CD4-positive, alpha-beta T cell (primary cell): ENCODE data around the gene ADAM23. TPM values are rescaled to one million over a fixed set of nuclear protein-coding genes. Genes with fewer than 3 reads are reported as not detected.
"Not testable (repeated sequence)": the region's sequence is repeated elsewhere in the genome, so short reads cannot be mapped to it uniquely, and the experiment has no call there.

Experiments used
- ATAC-seq: fragments of 200-7000 bp; cut with Tn5 transposase; one replicate; pipeline ENCODE4 v1.10.0; 2022; ENCODE audit warnings: mild to moderate bottlenecking; ENCODE audit not compliant: poor library complexity
- CTCF ChIA-PET: fragments of 350-600 bp; sonication (Branson Sonifier 250); formaldehyde crosslinking; loops from one replicate; lab custom pipeline; 2021; ENCODE audit warnings: antibody characterized with exemption, inconsistent platforms; lab: Charles Lee
- POLR2A ChIA-PET: fragments of 350-600 bp; sonication (Branson Sonifier 250); formaldehyde crosslinking; loops from one replicate; lab custom pipeline; 2021; ENCODE audit warnings: antibody characterized with exemption, inconsistent platforms; lab: Charles Lee
- DNase-seq, 14 experiments: peaks; one replicate each; pipeline ENCODE4 v3.0.0-alpha.2; 2013 to 2020; ENCODE audit warnings: mixed read lengths in 2 of 14
- H3K27ac ChIP-seq, 2 donors: one replicate each; pipeline versions ENCODE4 v1.5.1 to v1.7.0; 2013; ENCODE audit warnings: low read length in 2 of 2, low read depth in 1 of 2, mild to moderate bottlenecking in 1 of 2
- H3K27me3 ChIP-seq, 2 experiments: 1 replicate in 1 of 2; 2 replicates in 1 of 2; pipeline versions ENCODE4 v1.6.1 to v1.7.0; 2013; ENCODE audit warnings: low read length in 2 of 2, control low read depth in 1 of 2, mild to moderate bottlenecking in 1 of 2, moderate library complexity in 1 of 2; ENCODE audit not compliant: insufficient read depth in 2 of 2, control insufficient read depth in 1 of 2
- H3K36me3 ChIP-seq: one replicate; pipeline ENCODE4 v1.6.1; 2013; ENCODE audit warnings: low read length, control low read depth; ENCODE audit not compliant: insufficient read depth
- H3K4me1 ChIP-seq: one replicate; pipeline ENCODE4 v1.6.1; 2013; ENCODE audit warnings: low read length, control low read depth; ENCODE audit not compliant: insufficient read depth
- H3K4me3 ChIP-seq: one replicate; pipeline ENCODE4 v1.5.1; 2013; ENCODE audit warnings: mild to moderate bottlenecking, low read length, moderate library complexity
- H3K9me3 ChIP-seq, 2 experiments: 1 replicate in 1 of 2; 2 replicates in 1 of 2; pipeline versions ENCODE4 v1.6.1 to v1.7.0; 2013; ENCODE audit warnings: low read length in 2 of 2, mild to moderate bottlenecking in 2 of 2, control low read depth in 1 of 2, moderate library complexity in 1 of 2; ENCODE audit not compliant: control insufficient read depth in 1 of 2, insufficient read depth in 1 of 2
- H3K27ac Mint-ChIP-seq: one replicate; pipeline ENCODE4 v1.8.0; 2020; ENCODE audit warnings: mixed read lengths
- H3K27me3 Mint-ChIP-seq: one replicate; pipeline ENCODE4 v1.8.0; 2021; ENCODE audit warnings: mixed read lengths
- H3K36me3 Mint-ChIP-seq: one replicate; pipeline ENCODE4 v1.8.0; 2021; ENCODE audit warnings: low read depth, mixed read lengths
- H3K4me1 Mint-ChIP-seq: one replicate; pipeline ENCODE4 v1.8.0; 2021; ENCODE audit warnings: low read depth, mixed read lengths
- H3K4me3 Mint-ChIP-seq: one replicate; pipeline ENCODE4 v1.8.0; 2020; ENCODE audit warnings: mild to moderate bottlenecking, mixed read lengths
- H3K9me3 Mint-ChIP-seq: one replicate; pipeline ENCODE4 v1.8.0; 2020; ENCODE audit warnings: mixed read lengths
- CTCF ChIP-seq: fragments of 200-600 bp; IDR thresholded peaks from one replicate; pipeline ENCODE4 v1.8.0; 2022; ENCODE audit warnings: antibody characterized with exemption, mild to moderate bottlenecking
- intact Hi-C, 2 experiments: fragments of 100-400 bp; cut with DNase I in 1 of 2; cut with micrococcal nuclease in 1 of 2; formaldehyde crosslinking; loops; one replicate each; pipeline versions ENCODE4 v1.15.1 to v1.9.0; 2023 to 2025; cut with DNase I, micrococcal nuclease
- polyA plus RNA-seq, 2 donors: library from polyadenylated mRNA; unstranded; fragments of 120-200 nt; gene quantifications; one replicate each; pipeline ENCODE4 v1.2.1, GENCODE V29; 2013
- total RNA-seq, 174 experiments: library from RNA in 2 of 174; stranded (reverse) in 2 of 174; gene quantifications; one replicate each; pipeline ENCODE4 v1.2.3 and lab custom pipeline; 2021 to 2026

The ADAM23 gene
- total RNA-seq (1 to 10 TPM; 6.3 to 7.7 TPM), total RNA-seq (lab: John Stamatoyannopoulos, UW) (0.20 to 44.0 (median 4.0) reads per million in 172 experiments)
- 8.1 TPM for polyA plus RNA-seq (2013, experiment 1 of 2)
- 8.3 TPM for polyA plus RNA-seq (2013, experiment 2 of 2)

- Mint-ChIP-seq H3K4me1 (peaks cover 17% of the 10 kb centered on the region), H3K27ac (no peak within 1 kb of the TSS), H3K27me3 (peaks cover 85% of the 10 kb centered on the region), H3K9me3 (no peaks in the 10 kb centered on the region), H3K4me3 (peak within 1 kb of the TSS; percentile 96), H3K36me3 (no peaks in the 10 kb centered on the region)
- Histone ChIP-seq H3K27ac (no peak within 1 kb of the TSS), H3K4me1 (peaks cover 17% of the 10 kb centered on the region), H3K27me3 (peaks cover 40 to 59% of the 10 kb centered on the region in 2 experiments), H3K36me3 (no peaks in the 10 kb centered on the region), H3K9me3 (peaks cover 0 to 5% of the 10 kb centered on the region in 2 experiments), H3K4me3 (peak within 1 kb of the TSS; percentile 49)
- POLR2A ChIA-PET: no interaction called here
- no peak for TF ChIP-seq CTCF
- CTCF ChIA-PET: no interaction called here
- ATAC-seq (peak; percentile 83), DNase-seq (peak; percentile 19 to 76 (median 36))
- intact Hi-C loops: no loop called here
These were observed at the start of gene ADAM23 for GRCh38 chr2:206442833-206443734. TSS of gene ADAM23 (plus strand) at chr2:206443532. CDS start at chr2:206443867, 335 bp downstream.

GRCh38 chr2:206396211-206396610, 47.1 kb upstream of the ADAM23 start:
- CTCF ChIA-PET: no interaction called here

GRCh38 chr2:206402956-206403569, 40.3 kb upstream of the ADAM23 start:
- DNase-seq, H3K27ac Mint-ChIP-seq, CTCF ChIA-PET, H3K9me3 Mint-ChIP-seq, H3K36me3 Mint-ChIP-seq, H3K4me1 Mint-ChIP-seq, H3K4me3 Mint-ChIP-seq, POLR2A ChIA-PET, H3K27me3 ChIP-seq, intact Hi-C loops, H3K4me3 ChIP-seq, H3K36me3 ChIP-seq, H3K27ac ChIP-seq, ATAC-seq, H3K9me3 ChIP-seq, H3K4me1 ChIP-seq: not testable (repeated sequence)
- H3K27me3 Mint-ChIP-seq: peaks cover 11% of the 10 kb centered on the region

More at GRCh38 chr2:206396211-206396610, 47.1 kb upstream of the ADAM23 start:
- no peak for ATAC-seq
- DNase-seq: no peak
- Histone ChIP-seq H3K9me3 (no peaks in the 10 kb centered on the region), H3K4me1 (no peaks in the 10 kb centered on the region), H3K27me3 (no peaks in the 10 kb centered on the region), H3K36me3 (no peaks in the 10 kb centered on the region), H3K4me3 (no peak overlapping the region), H3K27ac (no peak overlapping the region)
- no peak for TF ChIP-seq CTCF
- POLR2A ChIA-PET: no interaction called here
- intact Hi-C loops: loop anchor here in 1 of 2 experiments (10.0 kb wide), 1 partner anchor 1079 kb away; no protein-coding TSS in a partner anchor
- Mint-ChIP-seq H3K4me1 (no peaks in the 10 kb centered on the region), H3K9me3 (peaks cover 3% of the 10 kb centered on the region), H3K4me3 (no peak overlapping the region), H3K27ac (no peak overlapping the region), H3K36me3 (no peaks in the 10 kb centered on the region), H3K27me3 (no peaks in the 10 kb centered on the region)
